GM12878 (cell line): ENCODE measurements around the gene RENBP.

Source experiments
- CHD2 ChIP-seq: IDR thresholded peaks from 2 replicates; pipeline ENCODE4 v1.6.1; 2011; ENCODE audit warnings: low read depth, low read length, improper control_type of control experiment, borderline replicate concordance
- FOXK2 ChIP-seq: fragments of 450-650 bp; IDR thresholded peaks from 2 replicates; pipeline ENCODE4 v1.6.1; 2017; ENCODE audit warnings: mild to moderate bottlenecking, moderate library complexity
- POLR2A ChIP-seq: IDR thresholded peaks from 2 replicates; pipeline ENCODE4 v1.6.1; 2011; ENCODE audit warnings: low read depth, mild to moderate bottlenecking, low read length
- ZNF24 ChIP-seq: fragments of 450-650 bp; IDR thresholded peaks from 2 replicates; pipeline ENCODE4 v1.6.1; 2017; ENCODE audit warnings: antibody characterized with exemption, mild to moderate bottlenecking
- TF ChIP-seq, protein P1 (sequence below): fragments of 450-650 bp; IDR thresholded peaks from 2 replicates; pipeline ENCODE4 v1.6.1; 2017; ENCODE audit warnings: antibody characterized with exemption, mild to moderate bottlenecking, moderate library complexity

DNA sequence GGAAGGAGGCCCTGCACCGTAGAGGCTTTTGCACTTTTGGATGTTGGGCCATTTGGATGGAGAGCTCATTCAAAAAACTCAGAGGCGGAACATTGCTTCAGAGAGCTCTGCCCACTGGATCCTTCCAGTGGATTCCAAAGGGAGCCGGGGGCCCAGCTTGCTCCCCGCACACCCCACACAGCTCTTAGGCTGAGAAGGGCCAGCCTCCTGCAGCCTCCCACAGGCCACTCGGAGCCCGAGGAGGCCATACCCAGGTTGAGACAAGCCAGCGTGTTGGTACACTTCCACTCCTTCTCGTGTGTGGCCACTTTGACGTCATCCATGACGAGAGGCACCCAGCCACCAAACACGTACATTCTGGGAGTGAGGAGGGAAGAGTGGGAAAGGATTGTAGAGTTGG lies 16.8 kb upstream of the RENBP start:
- TF ChIP-seq ZNF24 (no peak), FOXK2 (no peak), CHD2 (no peak), POLR2A (no peak)
- TF ChIP-seq, protein P1, sequence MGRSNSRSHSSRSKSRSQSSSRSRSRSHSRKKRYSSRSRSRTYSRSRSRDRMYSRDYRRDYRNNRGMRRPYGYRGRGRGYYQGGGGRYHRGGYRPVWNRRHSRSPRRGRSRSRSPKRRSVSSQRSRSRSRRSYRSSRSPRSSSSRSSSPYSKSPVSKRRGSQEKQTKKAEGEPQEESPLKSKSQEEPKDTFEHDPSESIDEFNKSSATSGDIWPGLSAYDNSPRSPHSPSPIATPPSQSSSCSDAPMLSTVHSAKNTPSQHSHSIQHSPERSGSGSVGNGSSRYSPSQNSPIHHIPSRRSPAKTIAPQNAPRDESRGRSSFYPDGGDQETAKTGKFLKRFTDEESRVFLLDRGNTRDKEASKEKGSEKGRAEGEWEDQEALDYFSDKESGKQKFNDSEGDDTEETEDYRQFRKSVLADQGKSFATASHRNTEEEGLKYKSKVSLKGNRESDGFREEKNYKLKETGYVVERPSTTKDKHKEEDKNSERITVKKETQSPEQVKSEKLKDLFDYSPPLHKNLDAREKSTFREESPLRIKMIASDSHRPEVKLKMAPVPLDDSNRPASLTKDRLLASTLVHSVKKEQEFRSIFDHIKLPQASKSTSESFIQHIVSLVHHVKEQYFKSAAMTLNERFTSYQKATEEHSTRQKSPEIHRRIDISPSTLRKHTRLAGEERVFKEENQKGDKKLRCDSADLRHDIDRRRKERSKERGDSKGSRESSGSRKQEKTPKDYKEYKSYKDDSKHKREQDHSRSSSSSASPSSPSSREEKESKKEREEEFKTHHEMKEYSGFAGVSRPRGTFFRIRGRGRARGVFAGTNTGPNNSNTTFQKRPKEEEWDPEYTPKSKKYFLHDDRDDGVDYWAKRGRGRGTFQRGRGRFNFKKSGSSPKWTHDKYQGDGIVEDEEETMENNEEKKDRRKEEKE: no peak
